ENCODE data around the gene CMTM6. TPM values are rescaled to one million over a fixed set of nuclear protein-coding genes. Genes with fewer than 3 reads are reported as not detected.
"Not testable (repeated sequence)": the region's sequence is repeated elsewhere in the genome, so short reads cannot be mapped to it uniquely, and the experiment has no call there.

Gene CMTM6
- total RNA-seq, 1 donor from 2014 or later, result 70.2 TPM

- Histone ChIP-seq H3K9me3 (ENCODE audit: low read depth) (no peaks in the 10 kb centered on the region), H2AFZ (replicated peaks) (no peak overlapping the region), H3K9ac (no peak overlapping the region), H3K4me3 (no peak overlapping the region), H3F3A (ENCODE audit: low read depth) (no peaks in the 10 kb centered on the region), H3K4me2 (no peak overlapping the region), H3K79me2 (ENCODE audit: low read depth) (no peaks in the 10 kb centered on the region), H3K27me3 (no peaks in the 10 kb centered on the region), H3K27ac (no peak overlapping the region), H4K20me1 (ENCODE audit: low read depth) (no peaks in the 10 kb centered on the region), H3K36me3 (no peaks in the 10 kb centered on the region), H3K4me1 (peaks cover 3% of the 10 kb centered on the region)
- Mint-ChIP-seq H3K4me1 (peaks cover 6% of the 10 kb centered on the region), H3K36me3 (peaks cover 16% of the 10 kb centered on the region), H3K27ac (no peak overlapping the region), H3K4me3 (no peak overlapping the region), H3K27me3 (ENCODE audit: insufficient read depth, low read depth) (peaks cover 2% of the 10 kb centered on the region), H3K9me3 (peaks cover 8% of the 10 kb centered on the region)
- no peak for DNase-seq (ENCODE audit: low spot score)
- TF ChIP-seq EZH2phosphoT487 (IDR thresholded peaks at IDR 0.05) (no peak), EZH2 (IDR thresholded peaks at IDR 0.05) (no peak)
Observed at GRCh38 chr3:32442766-32443165, 59.9 kb downstream of the CMTM6 start.

- no peak overlapping the region for H3K27ac ChIP-seq
- H3K27me3 Mint-ChIP-seq (ENCODE audit: insufficient read depth, low read depth), result peaks cover 2% of the 10 kb centered on the region
- no peak overlapping the region for H3K4me2 ChIP-seq
- H3K4me3 Mint-ChIP-seq, result no peak overlapping the region
- H3K27me3 ChIP-seq, result no peaks in the 10 kb centered on the region
- H3K36me3 Mint-ChIP-seq, result peaks cover 16% of the 10 kb centered on the region
- no peaks in the 10 kb centered on the region for H3K79me2 ChIP-seq (ENCODE audit: low read depth)
- H3K4me1 Mint-ChIP-seq, result peaks cover 10% of the 10 kb centered on the region
- no peak overlapping the region for H3K27ac Mint-ChIP-seq
- TF ChIP-seq EZH2 (IDR thresholded peaks at IDR 0.05) (no peak), CTCF (IDR thresholded peaks at IDR 0.05) (no peak), EZH2phosphoT487 (IDR thresholded peaks at IDR 0.05) (no peak)
- no peak overlapping the region for H2AFZ ChIP-seq (replicated peaks)
- DNase-seq (ENCODE audit: low spot score), result no peak
- H3K36me3 ChIP-seq, result no peaks in the 10 kb centered on the region
- H3K9ac ChIP-seq, result no peak overlapping the region
- no peaks in the 10 kb centered on the region for H3K9me3 ChIP-seq (ENCODE audit: low read depth)
- peaks cover 4% of the 10 kb centered on the region for H3K9me3 Mint-ChIP-seq
- H3K4me1 ChIP-seq, result no peaks in the 10 kb centered on the region
- H3K4me3 ChIP-seq, result no peak overlapping the region
- no peaks in the 10 kb centered on the region for H4K20me1 ChIP-seq (ENCODE audit: low read depth)
- no peaks in the 10 kb centered on the region for H3F3A ChIP-seq (ENCODE audit: low read depth)
Observed at GRCh38 chr3:32440611-32441350, 61.9 kb downstream of the CMTM6 start.

GRCh38 chr3:32439421-32439820 lies 63.2 kb downstream of the CMTM6 start:
- not testable (repeated sequence) for H3K27ac Mint-ChIP-seq; H3K9ac ChIP-seq; H3K27me3 Mint-ChIP-seq (ENCODE audit: insufficient read depth, low read depth); H4K20me1 ChIP-seq (ENCODE audit: low read depth); H3K4me1 ChIP-seq; H3K27ac ChIP-seq; H3K27me3 ChIP-seq; H3F3A ChIP-seq (ENCODE audit: low read depth); DNase-seq (ENCODE audit: low spot score); H3K9me3 ChIP-seq (ENCODE audit: low read depth); H3K36me3 ChIP-seq; H3K79me2 ChIP-seq (ENCODE audit: low read depth); H3K4me3 Mint-ChIP-seq; H3K4me2 ChIP-seq; H2AFZ ChIP-seq (replicated peaks); H3K9me3 Mint-ChIP-seq; H3K4me3 ChIP-seq
- peaks cover 10% of the 10 kb centered on the region for H3K4me1 Mint-ChIP-seq
- peaks cover 13% of the 10 kb centered on the region for H3K36me3 Mint-ChIP-seq

GRCh38 chr3:32438596-32439344 lies 63.9 kb downstream of the CMTM6 start:
- H3K9me3 Mint-ChIP-seq, result no peaks in the 10 kb centered on the region
- Histone ChIP-seq H3K4me1 (no peaks in the 10 kb centered on the region), H3K36me3 (no peaks in the 10 kb centered on the region), H2AFZ (replicated peaks) (no peak overlapping the region), H3F3A (ENCODE audit: low read depth) (no peaks in the 10 kb centered on the region), H3K9me3 (ENCODE audit: low read depth) (no peaks in the 10 kb centered on the region), H3K4me2 (no peak overlapping the region), H3K79me2 (ENCODE audit: low read depth) (no peaks in the 10 kb centered on the region), H3K9ac (no peak overlapping the region), H3K27ac (no peak overlapping the region), H4K20me1 (ENCODE audit: low read depth) (no peaks in the 10 kb centered on the region), H3K4me3 (no peak overlapping the region), H3K27me3 (no peaks in the 10 kb centered on the region)
- no peak for DNase-seq (ENCODE audit: low spot score)
- no peak overlapping the region for H3K27ac Mint-ChIP-seq
- H3K27me3 Mint-ChIP-seq (ENCODE audit: insufficient read depth, low read depth), result peaks cover 2% of the 10 kb centered on the region
- H3K4me3 Mint-ChIP-seq, result no peak overlapping the region
- H3K4me1 Mint-ChIP-seq, result peaks cover 10% of the 10 kb centered on the region
- no peak for TF ChIP-seq EZH2phosphoT487 (IDR thresholded peaks at IDR 0.05)
- no peak for TF ChIP-seq CTCF (IDR thresholded peaks at IDR 0.05)
- no peak for TF ChIP-seq EZH2 (IDR thresholded peaks at IDR 0.05)
- H3K36me3 Mint-ChIP-seq, result peaks cover 11% of the 10 kb centered on the region
